ENCODE measurements around the gene LILRA6.
"Not testable (repeated sequence)": the region's sequence is repeated elsewhere in the genome, so short reads cannot be mapped to it uniquely, and the experiment has no call there.

The LILRA6 gene

DNA sequence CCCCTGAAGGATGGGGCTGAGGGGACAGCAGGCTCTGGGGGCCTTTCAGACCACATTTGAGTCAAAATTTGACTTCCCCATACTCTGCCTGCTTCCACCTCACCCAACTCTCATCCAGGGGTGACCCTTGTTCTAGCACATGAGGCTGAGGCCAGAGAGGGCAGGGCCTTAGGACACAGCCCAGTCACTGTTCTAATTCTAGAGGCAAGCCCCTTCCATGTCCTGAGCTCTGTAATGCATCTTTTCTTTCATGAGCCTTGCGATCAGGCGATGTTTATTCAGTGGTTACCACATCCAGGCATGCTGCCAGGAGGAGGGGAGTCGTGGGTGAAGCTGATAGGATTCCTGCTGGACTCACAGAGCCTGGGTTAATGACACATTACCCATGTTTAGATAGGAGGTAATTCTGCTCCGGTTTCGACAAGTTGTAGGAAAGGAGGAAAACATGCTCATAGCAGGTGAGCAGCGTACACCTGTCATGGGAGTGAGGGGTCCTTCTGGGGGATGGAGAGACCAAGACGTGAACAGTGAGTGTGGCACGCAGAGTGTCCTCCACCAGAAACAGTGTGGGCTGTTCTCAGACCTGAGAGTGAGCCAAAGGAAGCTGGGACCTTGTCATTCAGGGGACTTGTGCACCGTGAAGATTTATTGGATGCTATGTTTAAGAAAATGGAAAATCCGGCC lies 32.6 kb downstream of the LILRA6 start:
- Histone ChIP-seq H3K9me3 (ENCODE audit: control insufficient read depth, low read length) (no peaks in the 10 kb centered on the region), H3K4me3 (ENCODE audit: low read length) (peak overlapping the region; percentile 42), H3K36me3 (ENCODE audit: control insufficient read depth, insufficient read depth, low read length, severe bottlenecking) (peaks cover 39% of the 10 kb centered on the region), H3K27me3 (replicated peaks; ENCODE audit: control insufficient read depth, insufficient read depth, low read length) (no peaks in the 10 kb centered on the region), H3K9ac (ENCODE audit: low read length) (peak overlapping the region; percentile 72), H3K4me1 (ENCODE audit: control insufficient read depth, insufficient read depth, low read length) (peaks cover 61% of the 10 kb centered on the region)
- DNase-seq (ENCODE audit: low read depth): peak; percentile 97

DNA sequence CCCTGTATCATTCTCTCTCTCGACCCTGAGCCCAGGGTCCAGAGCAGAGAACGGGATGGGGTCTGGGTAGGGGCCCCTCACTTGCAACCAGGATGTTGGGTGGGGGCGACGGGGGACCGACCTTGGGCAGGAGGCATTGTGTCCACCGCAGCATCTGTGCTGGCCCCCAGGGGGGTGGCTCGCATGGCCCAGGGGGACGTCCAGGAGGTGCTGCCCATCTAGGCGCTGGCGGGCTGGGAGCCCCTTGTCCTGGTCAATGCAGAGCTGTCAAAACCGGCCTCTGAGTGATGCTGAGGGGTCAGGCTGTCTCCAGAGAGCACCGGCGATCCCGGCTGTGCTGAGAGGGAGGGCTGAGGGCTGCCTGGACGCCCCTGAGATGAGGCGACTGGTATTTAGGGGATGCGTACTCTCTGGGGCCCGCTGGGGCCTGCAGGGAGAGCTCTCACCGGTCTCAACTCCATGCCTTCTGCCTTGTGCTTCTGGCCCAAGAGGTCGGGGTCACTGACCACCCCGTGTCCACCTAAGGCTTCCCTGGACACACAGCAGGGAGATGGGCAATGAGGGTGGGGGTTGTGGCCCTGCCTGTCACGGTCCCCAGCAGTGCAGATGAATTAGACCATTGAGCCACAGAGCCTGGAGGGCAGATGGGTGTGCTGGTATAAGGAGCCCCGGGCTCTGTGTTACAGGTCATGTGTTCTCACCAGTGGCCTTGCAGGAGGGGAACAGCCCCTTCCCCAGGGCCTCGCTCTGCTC lies 33.4 kb downstream of the LILRA6 start:
- DNase-seq (ENCODE audit: low read depth): no peak
- peaks cover 68% of the 10 kb centered on the region for H3K4me1 ChIP-seq (ENCODE audit: control insufficient read depth, insufficient read depth, low read length)
- no peaks in the 10 kb centered on the region for H3K27me3 ChIP-seq (replicated peaks; ENCODE audit: control insufficient read depth, insufficient read depth, low read length)
- H3K4me3 ChIP-seq (ENCODE audit: low read length): peak overlapping the region; percentile 14
- H3K9ac ChIP-seq (ENCODE audit: low read length): peak overlapping the region; percentile 58
- H3K36me3 ChIP-seq (ENCODE audit: control insufficient read depth, insufficient read depth, low read length, severe bottlenecking): peaks cover 46% of the 10 kb centered on the region
- no peaks in the 10 kb centered on the region for H3K9me3 ChIP-seq (ENCODE audit: control insufficient read depth, low read length)

DNA sequence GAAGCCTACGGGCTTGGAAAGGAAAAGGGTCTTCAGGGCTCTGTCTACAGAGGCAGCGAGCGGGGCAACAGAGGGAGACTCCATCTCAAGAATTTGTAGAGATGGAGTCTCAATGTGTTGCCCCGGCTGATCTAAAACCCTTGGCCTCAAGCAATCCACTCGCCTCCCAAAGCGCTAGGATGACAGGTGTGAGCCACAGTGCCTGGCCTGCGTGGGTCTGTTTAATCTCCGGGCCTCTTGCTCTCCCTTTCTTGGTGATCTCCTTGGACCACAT lies 33.9 kb downstream of the LILRA6 start:
- no peak for DNase-seq (ENCODE audit: low read depth)
- no peaks in the 10 kb centered on the region for H3K27me3 ChIP-seq (replicated peaks; ENCODE audit: control insufficient read depth, insufficient read depth, low read length)
- H3K9ac ChIP-seq (ENCODE audit: low read length): peak overlapping the region; percentile 58
- H3K4me3 ChIP-seq (ENCODE audit: low read length): no peak overlapping the region
- peaks cover 73% of the 10 kb centered on the region for H3K4me1 ChIP-seq (ENCODE audit: control insufficient read depth, insufficient read depth, low read length)
- peaks cover 48% of the 10 kb centered on the region for H3K36me3 ChIP-seq (ENCODE audit: control insufficient read depth, insufficient read depth, low read length, severe bottlenecking)
- no peaks in the 10 kb centered on the region for H3K9me3 ChIP-seq (ENCODE audit: control insufficient read depth, low read length)

DNA sequence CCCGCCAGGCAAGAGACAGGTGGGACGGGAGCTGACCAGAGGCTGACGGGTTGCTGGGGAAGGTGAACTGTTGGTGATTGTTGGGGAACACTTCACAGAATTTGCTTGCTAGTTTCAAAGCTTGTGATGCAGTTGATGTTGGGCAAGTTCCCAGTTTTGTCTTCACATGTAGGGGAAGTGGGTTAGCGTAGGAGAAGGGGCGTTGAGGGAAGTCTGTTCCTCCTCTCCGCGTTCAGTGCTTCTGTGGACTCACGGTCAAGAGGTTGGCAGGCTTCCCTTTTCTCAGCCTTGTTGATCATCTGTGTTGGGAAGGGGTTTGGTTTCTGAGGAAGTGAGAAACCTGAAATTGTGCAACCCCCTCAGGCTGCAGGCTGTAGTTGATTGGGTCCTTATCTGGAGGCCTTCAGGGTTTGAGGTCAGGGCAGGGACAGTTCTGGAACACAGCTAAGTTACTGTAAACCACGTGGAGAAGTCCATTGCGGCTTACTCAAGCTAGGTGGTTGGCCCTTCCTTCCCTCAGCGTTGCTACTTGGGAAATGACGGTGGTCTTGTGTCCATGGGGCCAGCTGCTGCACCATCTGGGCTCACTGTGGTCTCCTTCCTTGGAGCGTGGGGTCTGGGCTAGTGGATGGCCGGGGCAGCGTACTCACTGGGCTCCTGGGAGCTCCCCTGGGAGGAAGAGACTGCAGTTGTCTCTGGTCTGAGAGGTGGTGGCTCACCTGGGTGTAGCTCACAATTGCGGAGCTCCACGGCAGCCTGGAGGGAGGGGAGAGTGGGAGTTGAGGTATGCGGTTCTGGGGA lies 34.4 kb downstream of the LILRA6 start:
- Histone ChIP-seq H3K4me3 (ENCODE audit: low read length) (peak overlapping the region; percentile 21), H3K27me3 (replicated peaks; ENCODE audit: control insufficient read depth, insufficient read depth, low read length) (no peaks in the 10 kb centered on the region), H3K4me1 (ENCODE audit: control insufficient read depth, insufficient read depth, low read length) (peaks cover 78% of the 10 kb centered on the region), H3K36me3 (ENCODE audit: control insufficient read depth, insufficient read depth, low read length, severe bottlenecking) (peaks cover 54% of the 10 kb centered on the region), H3K9me3 (ENCODE audit: control insufficient read depth, low read length) (no peaks in the 10 kb centered on the region), H3K9ac (ENCODE audit: low read length) (peak overlapping the region; percentile 58)
- DNase-seq (ENCODE audit: low read depth): peak; percentile 25

DNA sequence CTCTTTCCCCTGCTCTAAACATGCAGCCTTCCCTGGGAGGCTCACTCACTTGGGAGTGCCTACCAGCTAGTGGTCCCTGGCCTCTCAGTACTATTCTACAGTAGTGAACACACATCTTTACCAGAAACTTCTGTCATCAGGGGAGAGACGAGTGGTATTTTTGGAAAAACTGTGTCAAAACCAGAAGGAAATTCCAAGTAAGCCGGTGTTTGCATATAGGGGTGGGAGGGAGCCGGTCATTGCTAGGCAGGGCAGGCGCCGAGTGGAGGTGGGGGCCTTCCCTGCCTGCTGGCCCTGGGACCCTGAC lies 35.0 kb downstream of the LILRA6 start:
- H3K9me3 ChIP-seq (ENCODE audit: control insufficient read depth, low read length): no peaks in the 10 kb centered on the region
- H3K4me1 ChIP-seq (ENCODE audit: control insufficient read depth, insufficient read depth, low read length): peaks cover 84% of the 10 kb centered on the region
- peak overlapping the region; percentile 21 for H3K4me3 ChIP-seq (ENCODE audit: low read length)
- peaks cover 56% of the 10 kb centered on the region for H3K36me3 ChIP-seq (ENCODE audit: control insufficient read depth, insufficient read depth, low read length, severe bottlenecking)
- peak overlapping the region; percentile 58 for H3K9ac ChIP-seq (ENCODE audit: low read length)
- H3K27me3 ChIP-seq (replicated peaks; ENCODE audit: control insufficient read depth, insufficient read depth, low read length): no peaks in the 10 kb centered on the region
- no peak for DNase-seq (ENCODE audit: low read depth)

DNA sequence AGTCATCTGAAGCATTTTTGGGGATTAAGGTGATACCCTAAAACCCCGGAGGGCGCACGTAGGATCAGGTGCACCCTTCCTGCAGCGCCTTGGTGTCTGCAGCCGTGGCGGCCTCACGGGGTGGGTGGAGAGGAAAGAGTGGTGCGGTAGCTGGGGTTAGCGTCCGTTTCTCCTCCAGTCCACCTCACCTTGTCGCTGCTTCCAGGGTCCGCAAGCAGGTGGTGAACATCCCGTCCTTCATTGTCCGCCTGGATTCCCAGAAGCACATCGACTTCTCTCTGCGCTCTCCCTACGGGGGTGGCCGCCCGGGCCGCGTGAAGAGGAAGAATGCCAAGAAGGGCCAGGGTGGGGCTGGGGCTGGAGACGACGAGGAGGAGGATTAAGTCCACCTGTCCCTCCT lies 35.4 kb downstream of the LILRA6 start:
- peak overlapping the region; percentile 58 for H3K9ac ChIP-seq (ENCODE audit: low read length)
- H3K4me3 ChIP-seq (ENCODE audit: low read length); H3K9me3 ChIP-seq (ENCODE audit: control insufficient read depth, low read length); H3K27me3 ChIP-seq (replicated peaks; ENCODE audit: control insufficient read depth, insufficient read depth, low read length); DNase-seq (ENCODE audit: low read depth): not testable (repeated sequence)
- peaks cover 88% of the 10 kb centered on the region for H3K4me1 ChIP-seq (ENCODE audit: control insufficient read depth, insufficient read depth, low read length)
- H3K36me3 ChIP-seq (ENCODE audit: control insufficient read depth, insufficient read depth, low read length, severe bottlenecking): peaks cover 59% of the 10 kb centered on the region

DNA sequence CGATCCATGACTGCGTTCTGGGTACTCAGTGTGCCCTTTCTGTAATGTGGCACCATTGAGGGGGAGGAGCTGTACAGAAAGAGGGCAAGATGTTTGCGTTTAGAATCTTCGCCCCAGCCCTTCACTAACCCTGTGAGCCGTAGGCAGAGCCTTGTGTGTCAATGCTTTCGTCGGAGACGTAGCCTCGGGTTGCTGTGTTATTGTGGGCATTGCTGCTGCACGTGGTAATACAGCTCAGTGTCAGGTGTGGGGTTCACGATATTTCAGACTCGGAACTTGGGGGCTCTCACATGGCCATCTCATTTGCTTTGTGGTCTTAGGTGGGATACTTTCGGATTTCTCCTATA lies 35.8 kb downstream of the LILRA6 start:
- no peak overlapping the region for H3K4me3 ChIP-seq (ENCODE audit: low read length)
- peak overlapping the region; percentile 27 for H3K9ac ChIP-seq (ENCODE audit: low read length)
- H3K9me3 ChIP-seq (ENCODE audit: control insufficient read depth, low read length): no peaks in the 10 kb centered on the region
- H3K36me3 ChIP-seq (ENCODE audit: control insufficient read depth, insufficient read depth, low read length, severe bottlenecking): peaks cover 63% of the 10 kb centered on the region
- peaks cover 92% of the 10 kb centered on the region for H3K4me1 ChIP-seq (ENCODE audit: control insufficient read depth, insufficient read depth, low read length)
- H3K27me3 ChIP-seq (replicated peaks; ENCODE audit: control insufficient read depth, insufficient read depth, low read length): no peaks in the 10 kb centered on the region
- DNase-seq (ENCODE audit: low read depth): no peak

DNA sequence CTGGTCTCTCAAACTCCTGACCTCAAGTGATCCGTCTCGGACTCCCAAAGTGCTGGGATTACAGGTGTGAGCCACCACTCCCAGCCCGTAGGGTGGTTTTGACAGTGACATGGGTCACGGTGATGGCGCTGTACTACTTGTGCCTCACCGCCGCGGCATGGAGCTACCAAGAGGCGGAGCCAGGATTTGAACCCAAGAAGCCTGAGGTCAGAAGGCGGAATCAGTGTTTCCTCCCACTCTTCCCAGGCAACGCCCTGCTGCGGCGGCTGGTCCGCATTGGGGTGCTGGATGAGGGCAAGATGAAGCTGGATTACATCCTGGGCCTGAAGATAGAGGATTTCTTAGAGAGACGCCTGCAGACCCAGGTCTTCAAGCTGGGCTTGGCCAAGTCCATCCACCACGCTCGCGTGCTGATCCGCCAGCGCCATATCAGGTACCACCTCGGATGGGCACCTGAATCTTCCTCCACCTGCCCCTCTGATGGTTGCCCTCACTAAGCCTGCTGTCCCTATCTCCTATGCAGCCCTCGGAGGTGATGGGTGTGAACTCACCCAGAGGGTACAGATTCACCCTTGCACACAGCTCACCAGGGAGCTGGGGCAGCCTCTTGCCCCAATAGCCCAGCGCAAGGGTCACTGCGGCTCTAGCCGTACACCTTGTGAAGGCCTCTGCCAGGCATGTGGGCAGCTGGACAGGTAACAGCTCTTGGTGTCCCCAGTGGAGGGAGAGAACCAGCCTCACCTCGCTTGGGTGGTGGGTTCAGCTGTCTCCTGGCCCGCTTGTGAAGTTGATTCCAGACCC lies 36.4 kb downstream of the LILRA6 start:
- H3K4me3 ChIP-seq (ENCODE audit: low read length): no peak overlapping the region
- DNase-seq (ENCODE audit: low read depth): no peak
- H3K27me3 ChIP-seq (replicated peaks; ENCODE audit: control insufficient read depth, insufficient read depth, low read length): no peaks in the 10 kb centered on the region
- no peaks in the 10 kb centered on the region for H3K9me3 ChIP-seq (ENCODE audit: control insufficient read depth, low read length)
- H3K36me3 ChIP-seq (ENCODE audit: control insufficient read depth, insufficient read depth, low read length, severe bottlenecking): peaks cover 68% of the 10 kb centered on the region
- peaks cover 95% of the 10 kb centered on the region for H3K4me1 ChIP-seq (ENCODE audit: control insufficient read depth, insufficient read depth, low read length)
- H3K9ac ChIP-seq (ENCODE audit: low read length): peak overlapping the region; percentile 27

DNA sequence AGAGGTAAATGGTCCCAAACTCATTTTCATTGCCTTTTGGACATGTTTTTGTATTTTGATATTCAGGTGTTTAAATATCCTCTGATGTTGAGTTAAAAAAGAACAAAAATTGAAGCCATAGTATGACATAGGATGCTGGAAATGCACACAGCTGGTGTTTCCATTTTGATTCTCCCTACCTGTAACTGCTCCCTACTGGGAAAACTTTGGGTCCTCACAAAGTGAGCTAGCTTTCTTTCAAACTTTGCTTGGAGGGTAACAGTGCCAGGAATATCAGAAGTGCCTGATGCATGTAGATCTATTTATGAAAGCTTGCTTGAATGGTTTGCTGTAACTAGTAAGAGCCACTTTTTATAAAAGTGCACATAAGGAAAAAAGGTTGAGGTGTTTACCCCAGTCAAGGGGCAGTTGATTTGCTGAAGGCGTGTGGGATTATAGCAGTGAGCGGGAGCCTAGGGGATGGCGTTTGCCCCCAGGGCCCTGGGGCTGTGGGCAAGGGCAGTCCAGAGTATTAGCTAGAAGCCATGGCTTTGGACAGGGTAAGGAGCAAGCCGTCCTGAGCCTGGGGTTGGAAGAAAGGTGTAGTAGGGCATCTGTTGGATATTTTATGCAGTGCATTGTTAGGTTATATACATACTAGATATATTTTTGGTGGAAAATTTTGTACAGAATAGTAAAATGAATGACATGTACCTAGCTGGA lies 37.7 kb downstream of the LILRA6 start:
- Histone ChIP-seq H3K27me3 (replicated peaks; ENCODE audit: control insufficient read depth, insufficient read depth, low read length) (no peaks in the 10 kb centered on the region), H3K36me3 (ENCODE audit: control insufficient read depth, insufficient read depth, low read length, severe bottlenecking) (peaks cover 68% of the 10 kb centered on the region), H3K9ac (ENCODE audit: low read length) (peak overlapping the region; percentile 90), H3K4me3 (ENCODE audit: low read length) (peak overlapping the region; percentile 95), H3K4me1 (ENCODE audit: control insufficient read depth, insufficient read depth, low read length) (peaks cover 84% of the 10 kb centered on the region), H3K9me3 (ENCODE audit: control insufficient read depth, low read length) (no peaks in the 10 kb centered on the region)
- DNase-seq (ENCODE audit: low read depth): no peak

DNA sequence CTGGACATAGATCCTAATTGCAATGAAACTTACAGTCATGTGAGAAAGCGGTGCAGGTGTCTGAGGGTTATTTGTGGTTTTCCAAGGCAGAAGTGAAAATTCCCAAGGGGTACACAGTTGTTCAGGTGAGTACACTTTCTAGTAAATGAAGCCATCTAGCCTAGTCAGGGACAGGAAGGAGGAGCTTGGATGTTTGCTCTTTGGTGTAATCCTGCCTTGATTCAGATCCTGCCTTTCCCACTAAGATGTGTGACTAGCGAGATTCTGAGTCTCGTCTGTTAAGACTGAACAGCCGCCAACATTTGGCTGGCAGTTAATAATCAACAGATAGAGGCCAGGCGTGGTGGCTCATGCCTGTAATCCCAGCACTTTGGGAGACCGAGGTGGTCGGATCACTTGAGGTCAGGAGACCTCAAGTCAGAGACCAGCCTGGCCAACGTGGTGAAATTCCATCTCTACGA lies 39.4 kb downstream of the LILRA6 start:
- Histone ChIP-seq H3K9ac (ENCODE audit: low read length) (peak overlapping the region; percentile 90), H3K4me1 (ENCODE audit: control insufficient read depth, insufficient read depth, low read length) (peaks cover 67% of the 10 kb centered on the region), H3K9me3 (ENCODE audit: control insufficient read depth, low read length) (no peaks in the 10 kb centered on the region), H3K36me3 (ENCODE audit: control insufficient read depth, insufficient read depth, low read length, severe bottlenecking) (peaks cover 66% of the 10 kb centered on the region), H3K27me3 (replicated peaks; ENCODE audit: control insufficient read depth, insufficient read depth, low read length) (no peaks in the 10 kb centered on the region), H3K4me3 (ENCODE audit: low read length) (peak overlapping the region; percentile 95)
- no peak for DNase-seq (ENCODE audit: low read depth)
